Middle frontal gyrus (tissue), 1 donor: ENCODE data around the gene RBP4.

Source experiments
- DNase-seq: peaks from one replicate; pipeline ENCODE4 v3.0.0-alpha.2; 2015; ENCODE audit warnings: low spot score; ENCODE audit errors: extremely low spot score

The RBP4 gene

GRCh38 chr10:93596539-93596938 lies 4.5 kb downstream of the RBP4 start:
- no peak for DNase-seq

- DNase-seq, result no peak
These were observed 5.5 kb downstream of the RBP4 start for GRCh38 chr10:93595378-93596161.

GRCh38 chr10:93594518-93594917 lies 6.5 kb downstream of the RBP4 start:
- no peak for DNase-seq

GRCh38 chr10:93593749-93594148 lies 7.3 kb downstream of the RBP4 start:
- no peak for DNase-seq

- no peak for DNase-seq
These were observed 7.8 kb downstream of the RBP4 start for GRCh38 chr10:93593254-93593653.

- DNase-seq, result no peak
These were observed 9.8 kb downstream of the RBP4 start for GRCh38 chr10:93591065-93591808.

- DNase-seq, result no peak
These were observed 10.4 kb downstream of the RBP4 start for GRCh38 chr10:93590638-93591037.

GRCh38 chr10:93589648-93590562 lies 11.1 kb downstream of the RBP4 start:
- no peak for DNase-seq

GRCh38 chr10:93584445-93584844 lies 16.6 kb downstream of the RBP4 start:
- no peak for DNase-seq

- no peak for DNase-seq
These were observed 20.2 kb downstream of the RBP4 start for GRCh38 chr10:93580828-93581227.

GRCh38 chr10:93579985-93580711 lies 20.9 kb downstream of the RBP4 start:
- no peak for DNase-seq

GRCh38 chr10:93579089-93579488 lies 21.9 kb downstream of the RBP4 start:
- DNase-seq, result no peak

- DNase-seq, result no peak
These were observed 23.5 kb downstream of the RBP4 start for GRCh38 chr10:93577565-93577964.

- DNase-seq, result no peak
These were observed 24.1 kb downstream of the RBP4 start for GRCh38 chr10:93576888-93577287.

- no peak for DNase-seq
These were observed 27.1 kb downstream of the RBP4 start for GRCh38 chr10:93573924-93574323.

- no peak for DNase-seq
These were observed 27.8 kb downstream of the RBP4 start for GRCh38 chr10:93573051-93573909.

- DNase-seq, result no peak
These were observed 28.4 kb downstream of the RBP4 start for GRCh38 chr10:93572606-93573005.

- no peak for DNase-seq
These were observed 30.7 kb downstream of the RBP4 start for GRCh38 chr10:93570383-93570782.

GRCh38 chr10:93568105-93568390 lies 33.0 kb downstream of the RBP4 start:
- DNase-seq, result no peak
